K562 (cell line): Measurements from ENCODE around the gene PHPT1. TPM values are rescaled to one million over a fixed set of nuclear protein-coding genes. Genes with fewer than 3 reads are reported as not detected.

Experiments
- ATAC-seq: fragments of 200-7000 bp; cut with Tn5 transposase; 3 replicates; pipeline ENCODE4 v1.9.1; 2020; ENCODE audit warnings: moderate library complexity
- BruUV-seq: library from RNA; stranded (reverse); fragments of 400-500 nt; replicated peaks from 2 replicates; lab custom pipeline; 2021; lab: Mats Ljungman, UMichigan
- CTCF ChIA-PET: fragments of 300-600 bp; formaldehyde crosslinking; extraction: SDS; loops from one replicate; lab custom pipeline; 2021; ENCODE audit warnings: low intra/inter-chr PET ratio; lab: Yijun Ruan, JAX
- POLR2A ChIA-PET: fragments of 300-600, 350-650 bp; sonication (Branson Sonifier 250); formaldehyde crosslinking; extraction: SDS; loops from one replicate; lab custom pipeline; 2021; ENCODE audit warnings: antibody characterized with exemption, inconsistent platforms; lab: Yijun Ruan, JAX
- DNase-seq, 4 experiments: peaks; one replicate each; pipeline versions ENCODE4 v3.0.0 to v3.0.0-alpha.2; 2011 to 2018; ENCODE audit warnings: low spot score in 3 of 4, mixed read lengths in 3 of 4; ENCODE audit errors: extremely low read depth in 1 of 4
- FAIRE-seq: peaks from 2 replicates; lab custom pipeline; 2011; peaks lifted over from hg19 to GRCh38; lab: Jason Lieb, UNC
- H2AFZ ChIP-seq: 2 replicates; pipeline ENCODE4 v1.6.0; 2011; ENCODE audit warnings: low read depth, low read length, control low read depth, inconsistent platforms
- H3K27ac ChIP-seq: fragments of 200-600 bp; 3 replicates; pipeline ENCODE4 v1.8.0; 2011; ENCODE audit warnings: low read depth, mild to moderate bottlenecking, control low read depth, inconsistent platforms, low read length, moderate library complexity, mixed read lengths; ENCODE audit errors: extremely low read depth
- H3K27me3 ChIP-seq, 2 experiments: fragments of 300-600 bp in 1 of 2; 2 replicates in 1 of 2; 3 replicates in 1 of 2; pipeline versions ENCODE4 v1.6.0 to v1.8.0; 2011; ENCODE audit warnings: inconsistent platforms in 2 of 2, low read length in 2 of 2, mild to moderate bottlenecking in 1 of 2, mixed read lengths in 1 of 2, moderate library complexity in 1 of 2; ENCODE audit not compliant: control insufficient read depth in 2 of 2, insufficient read depth in 2 of 2
- H3K36me3 ChIP-seq: fragments of 300-600 bp; 3 replicates; pipeline ENCODE4 v1.8.0; 2011; ENCODE audit warnings: mild to moderate bottlenecking, low read length, inconsistent platforms; ENCODE audit not compliant: control insufficient read depth, insufficient read depth
- H3K4me1 ChIP-seq, 2 experiments: fragments of 200-600 bp in 1 of 2; replicated peaks in 1 of 2; 2 replicates in 1 of 2; 3 replicates in 1 of 2; pipeline versions ENCODE4 v1.5.1 to v1.8.0; 2011; ENCODE audit warnings: inconsistent platforms in 2 of 2, low read length in 2 of 2, mild to moderate bottlenecking in 1 of 2, mixed read lengths in 1 of 2, moderate library complexity in 1 of 2; ENCODE audit not compliant: control insufficient read depth in 2 of 2, insufficient read depth in 2 of 2
- H3K4me2 ChIP-seq: 2 replicates; pipeline ENCODE4 v1.6.1; 2011; ENCODE audit warnings: low read length, control low read depth, inconsistent platforms, mixed read lengths; ENCODE audit not compliant: insufficient read depth
- H3K4me3 ChIP-seq: fragments of 200-600 bp; sonication (generic), shearing (Covaris generic); 2 replicates; pipeline ENCODE4 v1.5.1; 2016; ENCODE audit warnings: control low read depth, inconsistent platforms
- H3K79me2 ChIP-seq: fragments of 200-600 bp; 3 replicates; pipeline ENCODE4 v1.8.0; 2011; ENCODE audit warnings: low read length, inconsistent platforms; ENCODE audit not compliant: control insufficient read depth, insufficient read depth
- H3K9ac ChIP-seq, 2 experiments: 2 replicates each; pipeline versions ENCODE4 v1.6.0 to v1.6.1; 2011; ENCODE audit warnings: low read depth in 2 of 2, low read length in 2 of 2, control low read depth in 1 of 2, inconsistent platforms in 1 of 2, mild to moderate bottlenecking in 1 of 2, mixed read lengths in 1 of 2; ENCODE audit not compliant: insufficient read depth in 1 of 2
- H3K9me1 ChIP-seq: one replicate; pipeline ENCODE4 v1.6.0; 2011; ENCODE audit warnings: inconsistent platforms, mild to moderate bottlenecking, low read length, moderate library complexity; ENCODE audit not compliant: control insufficient read depth, insufficient read depth
- H3K9me3 ChIP-seq: replicated peaks from 2 replicates; pipeline ENCODE4 v1.5.1; 2011; ENCODE audit warnings: low read depth, low read length, inconsistent platforms; ENCODE audit not compliant: control insufficient read depth, insufficient read depth
- H4K20me1 ChIP-seq: replicated peaks from 2 replicates; pipeline ENCODE4 v1.6.1; 2011; ENCODE audit warnings: low read length, inconsistent platforms, mixed read lengths; ENCODE audit not compliant: control insufficient read depth, insufficient read depth
- AFF4 ChIP-seq: sonication (generic); formaldehyde crosslinking; IDR thresholded peaks from 2 replicates; pipeline ENCODE4 v1.8.0; 2023; ENCODE audit warnings: mild to moderate bottlenecking, missing genetic modification reagents
- MLLT1 ChIP-seq, 2 experiments: fragments of 450-650 bp; IDR thresholded peaks; 2 replicates each; pipeline ENCODE4 v1.6.1; 2016
- NONO ChIP-seq, 2 experiments: fragments of 200-400 bp in 1 of 2; fragments of 450-650 bp in 1 of 2; formaldehyde crosslinking in 1 of 2; IDR thresholded peaks; 2 replicates each; pipeline ENCODE4 v1.6.1; 2017; ENCODE audit warnings: low read depth in 2 of 2, mild to moderate bottlenecking in 2 of 2, moderate library complexity in 2 of 2, low read length in 1 of 2
- PHB ChIP-seq: fragments of 250-450 bp; sonication (Bioruptor Pico); IDR thresholded peaks from 2 replicates; pipeline ENCODE4 v1.5.0; 2021
- XRCC3 ChIP-seq: fragments of 450-650 bp; IDR thresholded peaks from 2 replicates; pipeline ENCODE4 v1.6.1; 2017; ENCODE audit warnings: mild to moderate bottlenecking, moderate library complexity
- ZNF316 ChIP-seq: fragments of 450-650 bp; IDR thresholded peaks from 2 replicates; pipeline ENCODE4 v1.6.1; 2016
- WGBS: fragments of 100-300 bp; shearing (Covaris generic); methylation state at CpG from one replicate; pipeline ENCODE4 v1.1.6; 2016; ENCODE audit warnings: low coverage, mixed read lengths; ENCODE audit not compliant: insufficient coverage; ENCODE audit errors: missing lambda C conversion rate; 5-methylcytosine and 5-hydroxymethylcytosine counted together
- in situ Hi-C: fragments of 300-500 bp; cut with MboI; formaldehyde crosslinking; loops from 4 replicates; pipeline ENCODE4 v1.15.0; 2018; ENCODE audit warnings: inconsistent platforms, mixed read lengths
- intact Hi-C: fragments of 100-400 bp; cut with micrococcal nuclease; formaldehyde crosslinking; loops from 2 replicates; pipeline ENCODE4 v1.14.2; 2022
- polyA plus RNA-seq, 8 experiments: library from polyadenylated mRNA; depleted of rRNA in 4 of 8; stranded (reverse) in 5 of 8; unstranded in 3 of 8; fragments of >200 nt; fragmentation: Nextera tagmentation in 2 of 8; fragmentation: Illumina TruSeq in 1 of 8; extraction: Ambion mirVana in 2 of 8; extraction: Trizol in 1 of 8; gene quantifications; 2 replicates each; pipeline versions ENCODE4 v1.2.1 to v1.2.3, GENCODE V29; 2011 to 2014; ENCODE audit warnings: inconsistent platforms in 1 of 8, missing spikeins in 1 of 8
- total RNA-seq, 7 experiments: library from RNA; depleted of rRNA in 6 of 7; stranded (reverse); fragments of >200 nt in 6 of 7; fragmentation: Illumina TruSeq in 2 of 7; extraction: Trizol in 2 of 7; gene quantifications; 2 replicates each; pipeline versions ENCODE4 v1.2.1 to v1.2.3, GENCODE V29; 2011 to 2021; ENCODE audit warnings: low replicate concordance in 1 of 7

The PHPT1 gene
- total and polyA plus RNA-seq, 9 of the 15 experiments (the other 6 are each of a cell fraction or from before 2014, with no cell fraction given): 20.9 to 166 (median 129) TPM

- ChIA-PET POLR2A (interaction anchor here (0.6 to 2.3 kb wide), 2 partner anchors 14 to 21 kb away, joined by 3 to 15 read pairs; no protein-coding TSS in a partner anchor), CTCF (no interaction called here)
- Histone ChIP-seq H3K36me3 (peaks cover 20% of the 10 kb centered on the region; the same call in 2 of the 3 replicates), H3K79me2 (peaks cover 43% of the 10 kb centered on the region), H3K27me3 (no peaks in the 10 kb centered on the region), H3K9ac (0 out of 4 replicates have a peak overlapping the region, but pooled peaks of 1 of the 2 experiments have one; percentile 20), H3K27ac (no peak overlapping the region)
- intact Hi-C loops: no loop called here
- in situ Hi-C loops: no loop called here
- FAIRE-seq: no peak
- no TSS peak for BruUV-seq
- no peak for TF ChIP-seq ZNF316
- no peak for TF ChIP-seq XRCC3
- no peak for TF ChIP-seq PHB (CRISPR knock-in tag)
- no peak for TF ChIP-seq NONO (IDR thresholded peaks at IDR 0.05; ENCODE audit: low read depth in 2 of 2, low read length in 1 of 2)
- 0 out of 4 replicates have a peak, but pooled peaks of 1 of the 2 experiments have one; percentile 42 for TF ChIP-seq MLLT1 (IDR thresholded peaks at IDR 0.05)
- TF ChIP-seq AFF4 (CRISPR knock-in tag): no peak
- TF ChIP-seq, all 486 proteins: peak for 1
- Histone ChIP-seq H3K9me1 (peaks cover 4% of the 10 kb centered on the region), H3K9me3 (no peaks in the 10 kb centered on the region; the same call in 1 of the 2 replicates), H3K4me3 (no peak overlapping the region), H3K4me2 (no peak overlapping the region), H3K4me1 (peaks cover 5 to 21% of the 10 kb centered on the region in 2 experiments; a peak in 3 of 5 replicates), H4K20me1 (0 out of 2 replicates have a peak, but pooled peaks cover 6% of the 10 kb centered on the region), H2AFZ (no peak overlapping the region)
- DNase-seq (no peak), ATAC-seq (no peak)
- WGBS: 95% methylated on average over 18 of the region's 18 CpGs
These were observed 18.7 kb downstream of the PHPT1 start for GRCh38 chr9:136867917-136868316.
